Psoas muscle (tissue), 8 donors: ENCODE data around the gene KRTAP5-5. TPM values are rescaled to one million over a fixed set of nuclear protein-coding genes. Genes with fewer than 3 reads are reported as not detected.

Source experiments
- ATAC-seq, 4 donors: fragments of 200-7000 bp; cut with Tn5 transposase; one replicate each; pipeline ENCODE4 v1.9.1; 2020; ENCODE audit warnings: moderate library complexity in 3 of 4, mild to moderate bottlenecking in 2 of 4
- DNase-seq, 2 donors: peaks; one replicate each; pipeline ENCODE4 v3.0.0-alpha.2; 2020
- H3K27ac ChIP-seq: fragments of 200-600 bp; one replicate; pipeline ENCODE4 v1.8.0; 2022
- H3K27me3 ChIP-seq, 3 donors: fragments of 200-600 bp in 1 of 3; one replicate each; pipeline versions ENCODE4 v1.6.1 to v1.8.0; 2013 to 2022; ENCODE audit warnings: low read length in 2 of 3, mild to moderate bottlenecking in 2 of 3, moderate library complexity in 1 of 3; ENCODE audit not compliant: insufficient read depth in 3 of 3
- H3K36me3 ChIP-seq, 2 donors: fragments of 200-600 bp in 1 of 2; one replicate each; pipeline versions ENCODE4 v1.6.1 to v1.8.0; 2013 to 2022; ENCODE audit warnings: low read depth in 1 of 2, mild to moderate bottlenecking in 1 of 2, moderate library complexity in 1 of 2; ENCODE audit not compliant: insufficient read depth in 1 of 2
- H3K4me1 ChIP-seq: fragments of 200-600 bp; one replicate; pipeline ENCODE4 v1.8.0; 2022
- H3K4me3 ChIP-seq: fragments of 200-600 bp; one replicate; pipeline ENCODE4 v1.8.0; 2022; ENCODE audit warnings: mild to moderate bottlenecking
- H3K9me3 ChIP-seq: fragments of 200-600 bp; one replicate; pipeline ENCODE4 v1.8.0; 2022
- WGBS, 3 donors: extraction: QIAGEN DNeasy Blood & Tissue Kit; methylation state at CpG; one replicate each; pipeline versions ENCODE4 v1.1.6 to v1.1.7; 2013; 5-methylcytosine and 5-hydroxymethylcytosine counted together
- intact Hi-C, 2 donors: fragments of 100-400 bp; cut with DNase I; formaldehyde crosslinking; loops; one replicate each; pipeline versions ENCODE4 v1.11.0 to v1.14.2; 2022
- polyA plus RNA-seq, 3 donors: library from polyadenylated mRNA; stranded (reverse); fragments of 200-250 nt; gene quantifications; one replicate each; pipeline ENCODE4 v1.2.3, GENCODE V29; 2013
- total RNA-seq, 4 donors: library from RNA; stranded (reverse); fragmentation: NEBNext Ultra II Directional in 2 of 4; extraction: Animal tissue kit (Norgen Biotek cat#: 25700) in 2 of 4; gene quantifications; one replicate each; pipeline versions ENCODE4 v1.2.1 to v1.2.4, GENCODE V29; 2021 to 2023
- TF ChIP-seq, protein P1 (sequence below): fragments of 200-600 bp; IDR thresholded peaks from one replicate; pipeline ENCODE4 v1.8.0; 2022; ENCODE audit warnings: antibody characterized with exemption
- donor health status: healthy with polysubstance abuse.
- donor health status: DM: no; HTN: no; CAD: no; lungs with moderate emphysema.
- donor health status: Bipolar disorder and iron deficiency.
- donor health status: healthy.
- donor health status: DM: yes; HTN: yes; CAD: no.
- donor health status: DM: no; HTN: no; CAD: no.
- donor health status: DM: no; HTN: no; CAD: no.
- donor health status: DM: yes; HTN: yes; CAD: no.

KRTAP5-5 gene
- total and polyA plus RNA-seq, 7 donors: not detected

DNA sequence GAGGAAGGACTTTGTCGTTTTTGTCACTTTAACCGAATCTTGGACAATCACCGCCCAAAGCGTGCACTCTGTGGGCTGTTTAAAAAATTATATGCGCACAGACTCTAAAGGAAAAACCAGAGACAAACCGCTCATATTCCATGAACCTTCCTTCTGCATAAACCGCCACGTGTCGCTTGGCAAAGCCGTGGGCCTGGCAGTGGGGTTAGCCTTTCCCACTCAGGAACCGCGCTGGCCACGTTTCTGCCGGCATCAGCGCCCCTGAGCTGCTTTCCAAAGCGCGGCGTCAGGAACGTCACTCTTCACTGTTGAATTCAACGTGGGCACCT is 22.8 kb downstream of the KRTAP5-5 start:
- ATAC-seq (peak in 3 of 4 donors; percentile 7 to 38 (median 8)), DNase-seq (no peak)
- 46 to 49% (median 47%) methylated on average over 20 of the region's 20 CpGs for WGBS, 3 donors
- Histone ChIP-seq H3K27ac (no peak overlapping the region), H3K4me3 (no peak overlapping the region), H3K27me3 (peaks cover 0 to 3% (median 0%) of the 10 kb centered on the region in 3 donors), H3K9me3 (no peaks in the 10 kb centered on the region), H3K36me3 (no peaks in the 10 kb centered on the region), H3K4me1 (no peaks in the 10 kb centered on the region)
- TF ChIP-seq, protein P1, sequence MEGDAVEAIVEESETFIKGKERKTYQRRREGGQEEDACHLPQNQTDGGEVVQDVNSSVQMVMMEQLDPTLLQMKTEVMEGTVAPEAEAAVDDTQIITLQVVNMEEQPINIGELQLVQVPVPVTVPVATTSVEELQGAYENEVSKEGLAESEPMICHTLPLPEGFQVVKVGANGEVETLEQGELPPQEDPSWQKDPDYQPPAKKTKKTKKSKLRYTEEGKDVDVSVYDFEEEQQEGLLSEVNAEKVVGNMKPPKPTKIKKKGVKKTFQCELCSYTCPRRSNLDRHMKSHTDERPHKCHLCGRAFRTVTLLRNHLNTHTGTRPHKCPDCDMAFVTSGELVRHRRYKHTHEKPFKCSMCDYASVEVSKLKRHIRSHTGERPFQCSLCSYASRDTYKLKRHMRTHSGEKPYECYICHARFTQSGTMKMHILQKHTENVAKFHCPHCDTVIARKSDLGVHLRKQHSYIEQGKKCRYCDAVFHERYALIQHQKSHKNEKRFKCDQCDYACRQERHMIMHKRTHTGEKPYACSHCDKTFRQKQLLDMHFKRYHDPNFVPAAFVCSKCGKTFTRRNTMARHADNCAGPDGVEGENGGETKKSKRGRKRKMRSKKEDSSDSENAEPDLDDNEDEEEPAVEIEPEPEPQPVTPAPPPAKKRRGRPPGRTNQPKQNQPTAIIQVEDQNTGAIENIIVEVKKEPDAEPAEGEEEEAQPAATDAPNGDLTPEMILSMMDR: no peak
- intact Hi-C loops: loop anchor here in 1 of 2 donors (1.0 to 5.0 kb wide), 2 partner anchors 40 to 180 kb away; no protein-coding TSS in a partner anchor

DNA sequence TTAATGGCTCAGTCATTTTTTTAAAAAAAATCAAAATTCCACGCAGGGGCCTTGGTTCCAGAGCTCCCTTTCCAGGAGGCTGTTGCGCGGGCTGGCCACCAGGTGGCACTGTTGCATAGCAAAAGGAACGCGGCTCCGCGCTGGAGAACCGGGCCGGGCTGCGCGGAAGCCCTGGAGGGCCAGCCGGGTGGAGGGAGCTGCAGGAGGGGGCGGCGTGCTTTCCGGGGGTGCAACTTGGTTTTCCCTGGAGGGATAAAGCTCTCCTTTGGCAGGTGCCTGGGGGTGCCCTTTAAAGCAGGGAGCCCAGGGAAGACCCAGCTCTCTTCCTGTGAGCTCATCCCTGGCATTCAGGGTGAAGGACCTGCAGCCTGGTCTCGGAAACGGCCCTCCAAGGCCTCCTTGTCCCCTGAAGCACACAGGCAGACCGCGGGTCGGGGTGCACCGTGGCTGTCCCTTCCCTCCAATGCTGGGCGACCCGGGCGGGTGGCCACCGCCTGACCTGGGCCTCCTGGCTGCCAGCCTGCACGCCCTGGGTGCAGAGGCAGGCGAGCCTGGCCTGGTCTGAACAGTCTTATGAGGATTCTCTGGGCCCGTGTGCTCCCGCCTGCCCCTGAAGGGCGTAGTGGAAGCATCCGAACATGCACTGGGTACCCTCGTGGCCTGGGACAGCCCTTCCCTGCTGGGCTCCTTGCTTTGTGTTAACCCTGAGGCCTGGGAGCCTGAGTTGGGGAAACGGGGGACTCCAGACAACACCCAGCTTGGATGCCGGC is 23.4 kb downstream of the KRTAP5-5 start:
- no peaks in the 10 kb centered on the region for H3K36me3 ChIP-seq
- no peak overlapping the region for H3K27ac ChIP-seq
- no peaks in the 10 kb centered on the region for H3K9me3 ChIP-seq
- H3K4me1 ChIP-seq: no peaks in the 10 kb centered on the region
- H3K27me3 ChIP-seq: peaks cover 0 to 3% (median 2%) of the 10 kb centered on the region in 3 donors
- no peak overlapping the region for H3K4me3 ChIP-seq
- ATAC-seq (peak; percentile 79 to 95 (median 92)), DNase-seq (peak; percentile 77 to 87)
- intact Hi-C loops: loop anchor here in 1 of 2 donors (1.0 to 5.0 kb wide), 2 partner anchors 39 to 179 kb away; no protein-coding TSS in a partner anchor
- WGBS, 3 donors: 33 to 35% (median 35%) methylated on average over 33 to 34 of the region's 34 CpGs
- TF ChIP-seq, protein P1: peak; percentile 98

DNA sequence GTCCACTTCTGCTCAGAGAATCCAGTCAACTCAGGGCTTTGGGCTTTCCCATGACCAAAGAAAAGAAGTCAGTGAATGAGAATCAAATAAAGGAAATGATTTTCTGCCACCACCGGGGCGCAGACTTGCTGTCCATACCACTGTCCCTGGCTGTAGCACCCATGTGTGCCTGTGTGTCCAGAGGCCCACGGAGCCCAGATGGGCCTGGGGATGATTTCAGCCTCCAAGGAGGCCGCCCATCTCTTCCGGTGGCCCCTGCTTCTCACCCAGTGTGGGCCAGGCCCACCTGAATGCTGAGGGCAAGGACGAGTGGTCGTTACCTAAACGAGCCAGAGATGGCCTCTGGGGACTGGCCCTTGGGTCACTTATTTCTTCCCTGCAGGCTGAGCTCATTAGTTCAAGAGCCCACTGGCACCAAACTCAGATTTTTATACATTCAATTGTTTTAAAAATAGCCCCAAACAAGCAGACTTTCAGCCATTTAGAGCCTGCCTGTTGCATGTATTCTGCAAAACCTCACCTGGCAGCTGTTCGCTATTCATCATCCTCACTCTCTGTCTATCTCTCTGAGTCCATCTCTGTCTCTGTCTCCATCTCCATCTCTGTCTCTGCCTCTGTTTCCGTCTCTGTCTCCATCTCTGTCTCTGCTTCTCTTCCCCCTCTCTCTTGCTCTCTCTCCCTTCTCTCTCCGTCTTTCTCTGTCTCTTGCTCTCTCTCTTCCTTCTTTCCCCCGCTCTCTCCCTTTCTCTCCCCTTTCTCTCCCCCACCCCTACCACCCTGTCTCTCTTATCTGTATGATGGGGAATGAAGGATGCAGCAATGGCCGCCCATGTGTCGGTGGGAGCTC is 24.2 kb downstream of the KRTAP5-5 start:
- ATAC-seq (no peak), DNase-seq (no peak)
- Histone ChIP-seq H3K36me3 (no peaks in the 10 kb centered on the region), H3K9me3 (no peaks in the 10 kb centered on the region), H3K4me1 (no peaks in the 10 kb centered on the region), H3K27me3 (peaks cover 0 to 3% (median 2%) of the 10 kb centered on the region in 3 donors), H3K27ac (no peak overlapping the region), H3K4me3 (no peak overlapping the region)
- 85 to 91% (median 88%) methylated on average over 14 of the region's 14 CpGs for WGBS, 3 donors
- intact Hi-C loops: loop anchor here in 1 of 2 donors (2.0 to 5.0 kb wide), 2 partner anchors 39 to 499 kb away; no protein-coding TSS in a partner anchor
- TF ChIP-seq, protein P1: no peak

DNA sequence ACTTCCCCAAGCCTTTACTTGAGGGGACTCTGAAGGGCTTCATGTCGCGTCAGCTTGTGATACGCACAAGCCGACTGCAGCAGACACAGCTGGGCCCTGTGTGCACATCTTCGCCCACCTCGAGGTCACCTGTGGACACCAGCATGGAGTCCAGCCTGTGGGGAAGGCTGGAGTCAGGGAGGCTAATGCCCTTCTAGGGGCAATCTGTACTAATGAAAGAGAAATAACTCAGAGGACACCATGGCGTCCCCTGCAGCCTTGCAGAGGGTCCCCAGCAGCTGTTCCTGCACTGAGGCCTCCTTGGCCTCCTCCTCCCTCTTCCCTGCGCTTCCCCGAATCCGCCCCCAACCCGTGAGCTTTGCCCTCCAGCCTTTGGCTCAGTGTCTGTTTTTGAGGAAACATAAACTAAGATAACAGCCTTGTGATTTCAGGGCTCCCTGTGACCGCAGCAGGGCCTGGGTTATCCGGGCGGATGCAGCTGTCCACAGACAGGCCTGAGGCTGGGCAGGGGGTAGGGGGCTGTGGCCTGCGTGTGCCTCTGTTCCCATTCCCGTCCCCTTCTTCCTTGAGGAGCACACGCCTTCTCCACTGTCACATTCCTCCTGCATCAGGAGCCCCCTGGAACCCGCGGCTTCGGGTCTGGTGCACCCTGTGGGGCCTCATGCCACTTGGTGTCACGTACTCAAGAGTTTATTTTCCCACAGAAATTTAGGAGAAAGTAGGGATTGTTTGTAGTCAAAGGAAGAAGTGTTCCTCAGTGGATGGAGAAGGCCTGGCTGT is 25.0 kb downstream of the KRTAP5-5 start:
- ATAC-seq (no peak), DNase-seq (no peak)
- Histone ChIP-seq H3K9me3 (no peaks in the 10 kb centered on the region), H3K4me3 (no peak overlapping the region), H3K36me3 (no peaks in the 10 kb centered on the region), H3K27me3 (peaks cover 0 to 3% (median 2%) of the 10 kb centered on the region in 3 donors), H3K27ac (no peak overlapping the region), H3K4me1 (no peaks in the 10 kb centered on the region)
- TF ChIP-seq, protein P1: no peak
- intact Hi-C loops: loop anchor here in 1 of 2 donors (2.0 to 5.0 kb wide), 2 partner anchors 38 to 498 kb away; no protein-coding TSS in a partner anchor
- WGBS, 3 donors: 75 to 81% (median 80%) methylated on average over 21 of the region's 21 CpGs
